ENCODE results near the gene IL26. TPM values are rescaled to one million over a fixed set of nuclear protein-coding genes. Genes with fewer than 3 reads are reported as not detected.
A peak's percentile ranks its signal among the peaks of the same experiment; 100 is the strongest.
"Not testable (repeated sequence)": the region's sequence is repeated elsewhere in the genome, so short reads cannot be mapped to it uniquely, and the experiment has no call there.

IL26 gene
- total RNA-seq, 2 donors from 2014 or later = 0.52 TPM; not detected in 1

GRCh38 chr12:68176257-68176656, 49.4 kb downstream of the IL26 start:
- Mint-ChIP-seq H3K27ac (peak overlapping the region; percentile 96), H3K36me3 (ENCODE audit: low read depth) (no peaks in the 10 kb centered on the region), H3K4me3 (peak overlapping the region; percentile 88), H3K4me1 (peaks cover 40% of the 10 kb centered on the region), H3K27me3 (no peaks in the 10 kb centered on the region)
- ATAC-seq (no peak), DNase-seq (no peak)
- no peaks in the 10 kb centered on the region for H3K9me3 ChIP-seq (ENCODE audit: control insufficient read depth, low read length, poor library complexity, severe bottlenecking)

GRCh38 chr12:68175557-68176061, 50.0 kb downstream of the IL26 start:
- Mint-ChIP-seq H3K27me3 (no peaks in the 10 kb centered on the region), H3K36me3 (ENCODE audit: low read depth) (no peaks in the 10 kb centered on the region), H3K27ac (peak overlapping the region; percentile 96), H3K4me1 (peaks cover 34% of the 10 kb centered on the region), H3K4me3 (peak overlapping the region; percentile 88)
- H3K9me3 ChIP-seq (ENCODE audit: control insufficient read depth, low read length, poor library complexity, severe bottlenecking) = no peaks in the 10 kb centered on the region
- DNase-seq (peak in 2 of 3 donors; percentile 23 to 53), ATAC-seq (peak; percentile 89)

GRCh38 chr12:68174761-68175160, 50.8 kb downstream of the IL26 start:
- not testable (repeated sequence) for H3K36me3 Mint-ChIP-seq (ENCODE audit: low read depth); ATAC-seq; H3K9me3 ChIP-seq (ENCODE audit: control insufficient read depth, low read length, poor library complexity, severe bottlenecking); DNase-seq; H3K27me3 Mint-ChIP-seq
- Mint-ChIP-seq H3K4me1 (peaks cover 34% of the 10 kb centered on the region), H3K27ac (peak overlapping the region; percentile 96), H3K4me3 (peak overlapping the region; percentile 88)

- peaks cover 31% of the 10 kb centered on the region for H3K4me1 Mint-ChIP-seq
- H3K4me3 Mint-ChIP-seq = no peak overlapping the region
- ATAC-seq (no peak), DNase-seq (no peak)
- H3K27ac Mint-ChIP-seq = peak overlapping the region; percentile 96
- H3K9me3 ChIP-seq (ENCODE audit: control insufficient read depth, low read length, poor library complexity, severe bottlenecking) = no peaks in the 10 kb centered on the region
- H3K27me3 Mint-ChIP-seq = no peaks in the 10 kb centered on the region
- no peaks in the 10 kb centered on the region for H3K36me3 Mint-ChIP-seq (ENCODE audit: low read depth)
These were observed 51.8 kb downstream of the IL26 start for GRCh38 chr12:68173792-68174191.

GRCh38 chr12:68170726-68171125, 54.9 kb downstream of the IL26 start:
- DNase-seq (no peak), ATAC-seq (no peak)
- no peaks in the 10 kb centered on the region for H3K9me3 ChIP-seq (ENCODE audit: control insufficient read depth, low read length, poor library complexity, severe bottlenecking)
- Mint-ChIP-seq H3K27ac (no peak overlapping the region), H3K4me1 (peaks cover 8% of the 10 kb centered on the region), H3K4me3 (no peak overlapping the region), H3K27me3 (no peaks in the 10 kb centered on the region), H3K36me3 (ENCODE audit: low read depth) (no peaks in the 10 kb centered on the region)

- Mint-ChIP-seq H3K27ac (no peak overlapping the region), H3K4me3 (no peak overlapping the region), H3K36me3 (ENCODE audit: low read depth) (no peaks in the 10 kb centered on the region), H3K27me3 (no peaks in the 10 kb centered on the region), H3K4me1 (no peaks in the 10 kb centered on the region)
- DNase-seq = no peak
- ATAC-seq = no peak
- no peaks in the 10 kb centered on the region for H3K9me3 ChIP-seq (ENCODE audit: control insufficient read depth, low read length, poor library complexity, severe bottlenecking)
These were observed 56.3 kb downstream of the IL26 start for GRCh38 chr12:68169213-68169889.

GRCh38 chr12:68166317-68166831, 59.2 kb downstream of the IL26 start:
- Mint-ChIP-seq H3K27me3 (no peaks in the 10 kb centered on the region), H3K4me1 (no peaks in the 10 kb centered on the region)
- no peak for ATAC-seq

GRCh38 chr12:68163560-68164081, 62.0 kb downstream of the IL26 start:
- no peaks in the 10 kb centered on the region for H3K9me3 ChIP-seq (ENCODE audit: control insufficient read depth, low read length, poor library complexity, severe bottlenecking)
- Mint-ChIP-seq H3K4me1 (peaks cover 5% of the 10 kb centered on the region), H3K27ac (no peak overlapping the region), H3K36me3 (ENCODE audit: low read depth) (no peaks in the 10 kb centered on the region), H3K27me3 (no peaks in the 10 kb centered on the region), H3K4me3 (no peak overlapping the region)
- ATAC-seq (no peak), DNase-seq (no peak)

More at GRCh38 chr12:68166317-68166831, 59.2 kb downstream of the IL26 start:
- H3K36me3 Mint-ChIP-seq (ENCODE audit: low read depth) = no peaks in the 10 kb centered on the region
- H3K27ac Mint-ChIP-seq = no peak overlapping the region
- DNase-seq = no peak
- no peak overlapping the region for H3K4me3 Mint-ChIP-seq
- no peaks in the 10 kb centered on the region for H3K9me3 ChIP-seq (ENCODE audit: control insufficient read depth, low read length, poor library complexity, severe bottlenecking)

GRCh38 chr12:68162374-68162773, 63.2 kb downstream of the IL26 start:
- H3K27ac Mint-ChIP-seq = no peak overlapping the region
- peaks cover 5% of the 10 kb centered on the region for H3K4me1 Mint-ChIP-seq
- H3K36me3 Mint-ChIP-seq (ENCODE audit: low read depth) = no peaks in the 10 kb centered on the region

GRCh38 chr12:68159681-68160304, 65.8 kb downstream of the IL26 start, which contains the start of gene IFNG:
Gene IFNG, minus strand, starts transcription at chr12:68159740. Its CDS starts 125 bp downstream, at chr12:68159615.
- no peaks in the 10 kb centered on the region for H3K9me3 ChIP-seq (ENCODE audit: control insufficient read depth, low read length, poor library complexity, severe bottlenecking)
- DNase-seq (no peak), ATAC-seq (peak; percentile 57)
- peak within 1 kb of the TSS; percentile 19 for H3K27ac Mint-ChIP-seq
- H3K4me3 Mint-ChIP-seq = peak within 1 kb of the TSS; percentile 31
- no peaks in the 10 kb centered on the region for H3K27me3 Mint-ChIP-seq
- no peaks in the 10 kb centered on the region for H3K36me3 Mint-ChIP-seq (ENCODE audit: low read depth)
- peaks cover 5% of the 10 kb centered on the region for H3K4me1 Mint-ChIP-seq

More at GRCh38 chr12:68162374-68162773, 63.2 kb downstream of the IL26 start:
- no peak for DNase-seq
- Mint-ChIP-seq H3K27me3 (no peaks in the 10 kb centered on the region), H3K4me3 (no peak overlapping the region)
- ATAC-seq = no peak
- no peaks in the 10 kb centered on the region for H3K9me3 ChIP-seq (ENCODE audit: control insufficient read depth, low read length, poor library complexity, severe bottlenecking)

- Mint-ChIP-seq H3K27ac (peak overlapping the region; percentile 19), H3K27me3 (no peaks in the 10 kb centered on the region), H3K4me3 (peak overlapping the region; percentile 31), H3K36me3 (ENCODE audit: low read depth) (peaks cover 2% of the 10 kb centered on the region), H3K4me1 (peaks cover 5% of the 10 kb centered on the region)
- H3K9me3 ChIP-seq (ENCODE audit: control insufficient read depth, low read length, poor library complexity, severe bottlenecking) = no peaks in the 10 kb centered on the region
- DNase-seq = no peak
- ATAC-seq = peak; percentile 69
These were observed 67.2 kb downstream of the IL26 start for GRCh38 chr12:68158432-68158831.

- Mint-ChIP-seq H3K27ac (no peak overlapping the region), H3K4me1 (peaks cover 5% of the 10 kb centered on the region), H3K36me3 (ENCODE audit: low read depth) (peaks cover 2% of the 10 kb centered on the region), H3K27me3 (no peaks in the 10 kb centered on the region), H3K4me3 (no peak overlapping the region)
- H3K9me3 ChIP-seq (ENCODE audit: control insufficient read depth, low read length, poor library complexity, severe bottlenecking) = no peaks in the 10 kb centered on the region
- no peak for DNase-seq
- no peak for ATAC-seq
These were observed 68.2 kb downstream of the IL26 start for GRCh38 chr12:68157380-68157779.

GRCh38 chr12:68156636-68157035, 69.0 kb downstream of the IL26 start:
- ATAC-seq (no peak), DNase-seq (no peak)
- Mint-ChIP-seq H3K4me1 (peaks cover 5% of the 10 kb centered on the region), H3K4me3 (no peak overlapping the region), H3K27me3 (no peaks in the 10 kb centered on the region), H3K27ac (no peak overlapping the region), H3K36me3 (ENCODE audit: low read depth) (peaks cover 2% of the 10 kb centered on the region)
- no peaks in the 10 kb centered on the region for H3K9me3 ChIP-seq (ENCODE audit: control insufficient read depth, low read length, poor library complexity, severe bottlenecking)

All from T-helper 17 cell (primary cell).